SKM-1 treated with dmso at 0.1 percent for 144 hours (cell line): ENCODE results near the gene PHF21B.
"Not testable (repeated sequence)": the region's sequence is repeated elsewhere in the genome, so short reads cannot be mapped to it uniquely, and the experiment has no call there.

Source experiments
- DNase-seq: peaks from one replicate; lab custom pipeline; 2025; ENCODE audit not compliant: unreplicated experiment; lab: John Stamatoyannopoulos, UW

The PHF21B gene

DNA sequence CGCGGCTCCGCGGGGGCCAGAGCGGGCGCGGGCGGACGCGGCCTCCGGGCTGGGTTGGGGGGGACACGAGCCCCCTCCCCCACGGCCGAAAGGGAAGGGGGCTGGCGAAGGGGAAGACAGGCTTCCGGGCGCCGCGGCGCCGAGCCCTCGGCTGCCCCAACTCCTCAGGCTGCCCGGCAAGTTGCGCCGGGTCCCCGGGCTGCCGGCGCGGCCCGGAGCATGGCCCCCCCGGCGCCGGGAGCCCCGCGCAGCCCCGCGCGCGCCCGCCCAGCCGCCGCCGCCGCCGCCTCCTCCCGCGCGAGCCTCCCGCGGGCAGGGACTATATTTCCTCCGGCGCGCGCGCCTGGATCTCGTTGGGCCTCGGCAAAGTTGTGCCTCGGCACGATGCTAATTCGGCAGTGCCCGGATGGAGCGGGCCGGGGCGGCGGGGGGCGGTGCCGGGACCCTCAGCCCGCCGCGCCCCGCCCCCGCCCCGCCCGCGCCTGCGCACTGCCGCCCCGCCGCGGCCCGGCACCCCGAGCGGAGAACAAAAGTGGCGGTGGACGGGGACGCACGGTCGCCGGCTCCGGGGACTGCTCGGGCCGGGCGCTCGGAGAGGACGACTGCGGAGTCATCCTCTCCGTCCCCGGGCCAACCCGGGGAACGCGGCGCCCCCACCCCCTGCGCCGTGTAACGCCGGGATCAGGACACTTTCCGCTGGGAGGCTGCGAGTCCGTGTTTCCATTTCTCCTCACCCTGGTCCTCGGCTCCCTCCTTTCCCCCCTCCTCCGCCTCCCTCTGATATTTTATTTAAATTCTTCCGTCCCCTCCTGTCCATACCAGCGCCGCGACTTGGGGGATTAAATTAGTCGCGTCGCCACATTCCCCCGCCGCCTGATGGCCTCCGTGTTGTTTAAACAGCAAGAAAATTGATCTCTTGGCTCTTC is at the start of gene PHF21B:
Gene PHF21B (minus strand): TSS at position 400 of the 926 bp plus-strand sequence. CDS start 456 bp downstream, outside the sequence.
- DNase-seq = no peak

DNA sequence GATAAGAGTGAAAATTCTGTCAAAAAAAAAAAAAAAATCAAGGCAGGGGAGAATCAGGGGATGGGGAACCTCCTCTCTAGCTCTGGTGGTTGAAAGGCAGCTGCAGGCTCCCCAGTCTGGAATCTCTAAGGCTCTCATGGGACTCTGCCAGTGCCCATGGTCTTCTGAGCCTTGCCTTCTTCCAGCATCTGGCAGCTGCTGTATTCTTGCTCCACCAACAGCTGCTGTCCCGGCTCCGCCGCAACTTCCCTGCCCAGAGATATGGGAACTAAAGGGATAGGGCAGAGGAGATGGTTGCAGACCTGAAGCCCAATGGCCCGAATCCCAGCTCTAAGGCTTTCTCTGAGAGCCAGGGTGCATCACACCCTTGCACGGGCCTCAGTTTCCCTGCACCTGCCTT is 49.5 kb upstream of the PHF21B start:
- no peak for DNase-seq

GRCh38 chr22:45058622-45058912 is 48.8 kb upstream of the PHF21B start:
- no peak for DNase-seq

DNA sequence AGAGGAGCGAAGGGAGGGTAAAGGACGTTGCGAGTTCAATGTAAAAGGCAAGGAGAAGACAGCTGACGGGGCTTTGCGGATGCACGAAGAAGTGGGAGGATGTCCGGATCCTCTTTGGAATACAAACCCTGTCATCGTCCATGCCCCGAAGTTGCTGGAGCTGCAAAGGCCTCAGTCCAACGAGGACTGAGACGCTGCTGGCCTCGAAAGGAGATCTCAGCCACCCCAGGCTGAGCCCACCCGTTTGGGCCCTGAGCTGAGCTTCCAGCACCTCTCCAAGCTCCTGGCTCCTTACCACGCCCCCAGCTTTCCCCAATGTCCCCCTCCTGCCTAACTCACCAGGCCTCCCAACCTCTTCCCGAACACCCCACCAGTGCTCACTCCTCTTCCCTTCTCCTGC is 46.1 kb upstream of the PHF21B start:
- DNase-seq = no peak

GRCh38 chr22:45053571-45053970 is 43.8 kb upstream of the PHF21B start:
- DNase-seq = no peak

- DNase-seq = no peak
Measured at GRCh38 chr22:45053094-45053493, 43.3 kb upstream of the PHF21B start.

DNA sequence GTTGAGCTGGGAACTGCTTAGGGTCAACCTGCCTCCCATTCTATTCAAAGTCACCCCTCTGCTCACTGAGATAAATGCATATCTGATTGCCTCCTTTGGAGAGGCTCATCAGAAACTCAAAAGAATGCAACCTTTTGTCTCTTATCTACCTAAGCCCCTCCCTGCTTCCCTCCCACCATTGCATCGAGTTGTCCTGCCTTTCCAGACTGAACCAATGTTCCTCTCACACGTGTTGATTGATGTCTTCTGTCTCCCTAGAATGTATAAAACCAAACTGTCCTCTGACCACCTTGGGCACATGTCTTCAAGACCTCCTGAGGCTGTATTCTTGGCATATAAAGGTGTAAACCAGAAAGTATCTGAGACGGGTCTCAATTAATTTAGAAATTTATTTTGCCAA is 42.9 kb upstream of the PHF21B start:
- DNase-seq = not testable (repeated sequence)

GRCh38 chr22:45051946-45052345 is 42.1 kb upstream of the PHF21B start:
- no peak for DNase-seq

- no peak for DNase-seq
Measured at GRCh38 chr22:45051419-45051818, 41.6 kb upstream of the PHF21B start.

DNA sequence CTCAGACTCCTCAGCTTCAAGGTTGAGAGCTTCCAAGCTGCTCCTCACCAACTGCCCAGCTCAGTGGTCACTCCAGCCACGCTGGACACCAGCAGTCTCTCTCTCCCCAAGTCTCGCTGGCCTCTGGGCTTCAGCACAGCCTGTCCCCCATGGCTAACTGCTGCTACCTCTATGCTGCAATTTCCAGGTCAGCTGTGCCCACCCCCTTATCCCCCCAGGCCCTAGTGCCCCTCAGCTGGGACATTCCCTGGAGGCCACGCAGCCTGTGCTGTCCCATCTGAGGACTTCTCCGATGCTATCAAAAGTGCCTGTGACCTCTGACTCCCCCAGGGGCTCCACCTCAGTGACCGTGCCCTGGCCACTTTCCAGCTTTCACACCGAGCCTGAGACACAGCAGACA is 37.5 kb upstream of the PHF21B start:
- DNase-seq = no peak

GRCh38 chr22:45045208-45045607 is 35.4 kb upstream of the PHF21B start:
- DNase-seq = no peak

DNA sequence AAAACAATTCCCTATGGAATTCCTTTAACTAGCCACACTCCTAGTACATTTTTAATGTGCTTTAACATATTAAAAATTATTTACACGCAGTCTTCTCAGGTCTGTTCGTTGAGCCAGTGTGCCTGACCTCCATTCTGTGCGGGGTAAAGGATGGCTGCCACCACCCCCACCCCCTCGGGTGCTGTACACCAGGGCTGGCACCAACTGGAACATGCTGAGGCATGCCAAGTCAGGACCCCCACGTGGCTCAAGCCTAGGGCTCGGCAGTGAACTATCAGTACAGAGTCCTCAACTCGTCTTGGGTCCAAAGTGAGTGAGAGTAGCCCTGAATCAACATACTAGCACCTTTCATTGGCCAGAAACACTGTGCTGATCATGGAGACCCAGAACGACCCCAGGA is 32.5 kb upstream of the PHF21B start:
- DNase-seq = no peak

DNA sequence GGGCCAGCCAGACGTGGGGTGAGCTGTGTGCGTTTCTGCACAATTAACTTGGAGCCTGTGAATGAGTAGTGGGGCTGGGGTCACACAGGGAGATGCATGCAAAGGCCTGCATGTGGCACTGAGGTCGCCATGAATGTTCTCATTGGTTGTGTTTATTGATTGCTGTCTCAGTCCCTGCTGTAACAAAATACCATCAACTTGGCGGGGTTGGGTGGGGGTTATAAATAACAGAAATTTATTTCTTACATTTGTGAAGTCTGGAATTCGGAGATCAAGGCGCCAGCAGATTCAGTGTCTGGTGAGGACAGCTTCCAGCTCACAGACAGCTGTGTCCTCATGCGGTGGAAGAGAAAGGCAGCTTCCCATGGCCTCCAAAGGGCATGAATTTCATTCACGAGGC is 29.3 kb upstream of the PHF21B start:
- no peak for DNase-seq

DNA sequence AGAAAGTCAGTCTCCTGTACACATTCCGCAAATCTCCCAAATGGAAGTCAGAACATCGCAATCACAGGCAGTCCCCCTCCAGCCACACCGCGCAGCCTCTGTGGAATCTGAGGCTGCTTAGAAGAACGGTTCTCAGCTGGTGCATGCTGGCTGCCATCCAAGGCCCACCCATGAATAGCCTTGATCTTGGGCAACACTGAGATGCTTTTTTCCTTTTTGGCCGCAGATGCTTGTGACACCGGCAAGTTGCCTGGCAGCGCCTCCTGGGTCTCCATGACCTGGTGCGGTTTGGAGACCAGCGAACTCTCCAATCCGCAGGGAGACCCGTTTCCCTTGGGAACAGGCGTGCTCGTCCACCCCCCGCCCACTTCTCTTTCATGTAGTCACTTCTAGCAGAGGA is 26.3 kb upstream of the PHF21B start:
- DNase-seq = no peak

GRCh38 chr22:45034821-45035220 is 25.0 kb upstream of the PHF21B start:
- no peak for DNase-seq

- no peak for DNase-seq
Measured at GRCh38 chr22:45034156-45034555, 24.4 kb upstream of the PHF21B start.

DNA sequence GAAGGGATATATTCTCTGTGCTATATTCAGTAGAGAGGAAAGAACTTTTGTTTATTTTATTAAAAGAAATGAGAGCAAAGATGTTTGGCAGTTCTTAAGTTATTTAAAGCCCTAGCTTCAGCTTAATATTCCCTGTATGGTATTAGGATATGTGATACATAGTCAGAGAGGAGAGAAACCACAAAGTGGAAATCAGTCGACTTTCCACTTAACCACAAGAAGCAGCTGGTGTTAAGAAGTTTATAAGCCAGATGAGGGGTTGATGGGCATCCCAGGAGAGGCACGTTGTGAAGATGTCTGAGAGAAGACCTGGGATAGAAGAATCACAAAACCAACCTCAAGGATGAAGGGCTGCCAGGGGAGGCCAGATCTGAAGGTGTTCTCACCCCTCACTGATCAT is 23.3 kb upstream of the PHF21B start:
- DNase-seq = no peak

GRCh38 chr22:45031629-45032403 is 22.0 kb upstream of the PHF21B start:
- no peak for DNase-seq

GRCh38 chr22:45029501-45029900 is 19.7 kb upstream of the PHF21B start:
- no peak for DNase-seq

DNA sequence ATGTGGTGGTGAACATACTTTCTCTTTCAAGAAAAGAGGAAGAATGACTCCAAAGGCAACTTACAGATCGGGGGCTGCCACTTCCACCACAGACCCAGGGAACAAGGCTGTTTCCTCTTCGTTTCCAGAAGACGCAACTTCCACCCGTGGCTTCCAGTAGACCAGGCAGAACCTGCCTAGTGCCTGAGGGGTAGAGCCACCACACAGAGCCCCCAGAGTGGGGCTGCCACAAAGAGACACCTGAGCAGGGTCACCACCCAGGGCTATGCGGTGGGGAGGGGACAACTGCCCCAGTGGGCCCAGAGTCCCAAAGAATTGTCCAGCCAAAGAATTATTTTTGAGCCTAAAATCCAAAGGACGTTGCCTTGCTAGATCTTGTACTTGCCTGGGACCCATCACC is 16.7 kb upstream of the PHF21B start:
- no peak for DNase-seq

DNA sequence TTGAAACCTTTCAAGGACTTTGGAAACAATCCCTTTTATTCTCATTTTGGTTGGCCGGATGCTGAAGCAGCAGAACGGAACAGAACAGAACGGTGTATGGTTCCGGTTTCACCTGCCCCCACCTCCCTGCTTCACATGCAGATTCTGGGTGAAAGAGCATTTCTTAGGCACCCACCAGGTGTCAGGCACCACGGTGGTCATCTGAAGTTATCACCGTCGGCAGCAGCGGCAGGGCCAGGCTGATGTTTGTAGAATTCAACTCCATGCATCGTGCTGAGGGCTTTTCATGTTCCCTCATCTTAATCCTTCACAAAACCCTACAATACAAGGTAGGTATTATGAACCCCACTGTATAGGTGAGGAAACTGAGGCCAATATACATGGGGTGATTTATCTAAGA is 13.6 kb upstream of the PHF21B start:
- no peak for DNase-seq

GRCh38 chr22:45019861-45020655 is 10.3 kb upstream of the PHF21B start:
- DNase-seq = no peak
